ENCODE measurements around the gene MSX1. TPM values are rescaled to one million over a fixed set of nuclear protein-coding genes. Genes with fewer than 3 reads are reported as not detected.
A peak's percentile ranks its signal among the peaks of the same experiment; 100 is the strongest.

Gene MSX1
- total RNA-seq, 4 donors from 2014 or later = 1.4 to 5.8 (median 3.6) TPM

- DNase-seq (ENCODE audit: low spot score in 2 of 2) = peak in 1 of 2 donors; percentile 73
- intact Hi-C loops (cut with DNase I; ENCODE audit: low total_unique reads) = no loop called here
- 92 to 97% methylated on average over 7 to 9 of the region's 9 CpGs for WGBS, 2 donors
- no peak for TF ChIP-seq CTCF (IDR thresholded peaks at IDR 0.05)
- no peak for TF ChIP-seq POLR2A (IDR thresholded peaks at IDR 0.05)
- no peak overlapping the region for H3K4me3 ChIP-seq (ENCODE audit: low read depth, poor library complexity, severe bottlenecking)
Measured at GRCh38 chr4:4889781-4890180, 30.3 kb downstream of the MSX1 start.

GRCh38 chr4:4890574-4891255, 31.2 kb downstream of the MSX1 start:
- 29 to 34% methylated on average over 7 of the region's 7 CpGs for WGBS, 2 donors
- peak in 1 of 2 donors; percentile 62 for DNase-seq (ENCODE audit: low spot score in 2 of 2)
- TF ChIP-seq CTCF (IDR thresholded peaks at IDR 0.05) (no peak), POLR2A (IDR thresholded peaks at IDR 0.05) (no peak)
- H3K4me3 ChIP-seq (ENCODE audit: low read depth, poor library complexity, severe bottlenecking) = no peak overlapping the region
- intact Hi-C loops (cut with DNase I; ENCODE audit: low total_unique reads) = no loop called here

GRCh38 chr4:4893721-4894120, 34.3 kb downstream of the MSX1 start:
- DNase-seq (ENCODE audit: low spot score in 2 of 2) = peak in 1 of 2 donors; percentile 9
- intact Hi-C loops (cut with DNase I; ENCODE audit: low total_unique reads) = no loop called here
- WGBS, 2 donors = 42 to 47% methylated on average over 4 of the region's 4 CpGs
- no peak overlapping the region for H3K4me3 ChIP-seq (ENCODE audit: low read depth, poor library complexity, severe bottlenecking)
- no peak for TF ChIP-seq CTCF (IDR thresholded peaks at IDR 0.05)
- no peak for TF ChIP-seq POLR2A (IDR thresholded peaks at IDR 0.05)

- no peak overlapping the region for H3K4me3 ChIP-seq (ENCODE audit: low read depth, poor library complexity, severe bottlenecking)
- peak in 1 of 2 donors; percentile 43 for DNase-seq (ENCODE audit: low spot score in 2 of 2)
- 88 to 95% methylated on average over 5 of the region's 5 CpGs for WGBS, 2 donors
- intact Hi-C loops (cut with DNase I; ENCODE audit: low total_unique reads) = no loop called here
- TF ChIP-seq CTCF (IDR thresholded peaks at IDR 0.05) = no peak
- TF ChIP-seq POLR2A (IDR thresholded peaks at IDR 0.05) = no peak
Measured at GRCh38 chr4:4899202-4899925, 39.9 kb downstream of the MSX1 start.

- no peak for DNase-seq (ENCODE audit: low spot score in 2 of 2)
- TF ChIP-seq POLR2A (IDR thresholded peaks at IDR 0.05) = no peak
- intact Hi-C loops (cut with DNase I; ENCODE audit: low total_unique reads) = no loop called here
- no peak overlapping the region for H3K4me3 ChIP-seq (ENCODE audit: low read depth, poor library complexity, severe bottlenecking)
- WGBS, 2 donors = 59 to 68% methylated on average over 2 of the region's 2 CpGs
Measured at GRCh38 chr4:4901877-4902276, 42.4 kb downstream of the MSX1 start.

- 61 to 79% methylated on average over 2 of the region's 2 CpGs for WGBS, 2 donors
- H3K4me3 ChIP-seq (ENCODE audit: low read depth, poor library complexity, severe bottlenecking) = no peak overlapping the region
- TF ChIP-seq POLR2A (IDR thresholded peaks at IDR 0.05) (no peak), CTCF (IDR thresholded peaks at IDR 0.05) (no peak)
- intact Hi-C loops (cut with DNase I; ENCODE audit: low total_unique reads) = no loop called here
- DNase-seq (ENCODE audit: low spot score in 2 of 2) = peak in 1 of 2 donors; percentile 26
Measured at GRCh38 chr4:4912155-4912554, 52.7 kb downstream of the MSX1 start.

Measured in lower leg skin (tissue), 4 donors.